ENCODE results near the gene TNS4.
A peak's percentile ranks its signal among the peaks of the same experiment; 100 is the strongest.

Gene TNS4

DNA sequence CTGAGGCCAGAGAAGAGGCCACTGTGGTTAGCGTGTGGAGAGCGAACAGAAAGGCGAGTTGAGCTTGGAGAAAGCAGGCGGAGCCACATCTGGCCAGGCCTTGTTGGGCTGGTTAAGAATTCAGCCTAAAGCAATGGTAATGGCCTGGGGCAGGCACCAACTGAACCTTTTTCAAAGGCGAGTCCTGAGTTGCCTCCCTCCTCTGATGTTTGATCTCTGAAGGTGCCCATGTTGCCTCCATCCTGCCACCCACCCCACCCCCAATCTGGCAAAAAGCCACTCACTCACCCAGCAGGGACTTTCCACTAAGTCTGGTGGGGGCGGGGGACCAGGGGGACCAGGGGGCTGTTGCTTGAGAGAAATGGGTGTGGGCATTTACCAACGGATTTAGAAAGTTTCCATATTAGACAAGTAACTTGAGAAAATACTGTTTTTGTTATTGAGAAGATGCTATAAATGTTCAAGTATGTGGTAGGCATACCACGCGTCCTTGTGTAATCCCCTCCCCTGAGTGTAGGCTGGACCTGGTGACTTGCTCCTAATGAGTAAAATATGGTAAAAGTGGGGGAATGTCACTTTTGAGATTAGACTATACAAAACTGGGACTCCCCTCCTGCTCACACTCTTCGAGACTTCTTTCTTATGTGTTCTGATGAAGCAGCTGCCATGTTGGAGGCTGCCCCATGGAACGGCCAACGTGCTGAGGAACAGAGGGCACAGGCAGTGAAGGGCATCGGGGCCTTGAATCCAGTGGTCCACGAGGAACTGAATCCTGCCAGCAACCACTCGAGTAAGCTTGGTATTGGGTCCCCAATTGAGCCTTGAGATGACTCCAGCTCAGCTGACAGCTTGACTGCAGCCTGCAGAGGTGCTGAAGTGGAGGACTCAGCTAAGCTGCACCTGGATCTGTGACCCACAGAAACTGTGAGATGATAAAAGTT lies 29.9 kb upstream of the TNS4 start:
- ChIA-PET POLR2A (interaction anchor here (0.9 kb wide), 1 partner anchor 21 kb away, joined by 4 read pairs; no protein-coding TSS in a partner anchor), CTCF (interaction anchor here (1.0 to 16.5 kb wide), 21 partner anchors 9 to 1132 kb away, joined by 3 to 356 read pairs (median 16); partner anchors contain the start of genes CCR7, GJD3, IGFBP4 and TOP2A)
- TF ChIP-seq CTCF (IDR thresholded peaks at IDR 0.05; ENCODE audit: control extremely low read depth, extremely low read depth, low read depth, missing control alignments) = no peak
- DNase-seq (ENCODE audit: extremely low spot score) = peak; percentile 51

DNA sequence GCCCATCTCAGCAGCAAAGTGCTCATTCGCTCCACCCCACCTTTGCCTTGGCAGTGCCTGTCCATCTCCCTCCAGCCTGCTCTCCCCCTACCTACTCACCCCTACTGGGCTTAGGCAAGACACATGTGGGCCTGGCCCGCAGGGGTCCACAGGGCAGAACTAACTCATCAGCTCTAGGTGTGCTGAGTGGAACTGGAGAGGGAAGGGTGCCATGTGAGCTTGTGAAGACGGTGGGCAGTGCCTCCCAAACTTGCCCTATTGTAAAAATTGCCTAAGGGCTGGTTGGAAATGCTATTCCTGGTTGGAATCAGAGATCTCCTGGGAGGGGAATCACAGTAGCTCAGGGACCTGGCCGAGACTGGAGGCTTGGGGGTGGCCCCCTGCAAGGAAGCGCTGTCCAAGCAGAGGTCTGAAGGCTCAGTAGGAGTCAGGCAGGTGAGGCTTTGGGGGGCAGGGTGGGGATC lies 29.1 kb upstream of the TNS4 start:
- POLR2A ChIA-PET = no interaction called here
- TF ChIP-seq CTCF (IDR thresholded peaks at IDR 0.05; ENCODE audit: control extremely low read depth, extremely low read depth, low read depth, missing control alignments) = no peak
- CTCF ChIA-PET = interaction anchor here (3.7 to 16.5 kb wide), 5 partner anchors 23 to 171 kb away, joined by 16 to 356 read pairs (median 113); partner anchors contain the start of genes CCR7, GJD3 and IGFBP4
- no peak for DNase-seq (ENCODE audit: extremely low spot score)

- no peak for DNase-seq (ENCODE audit: extremely low spot score)
- no peak for TF ChIP-seq CTCF (IDR thresholded peaks at IDR 0.05; ENCODE audit: control extremely low read depth, extremely low read depth, low read depth, missing control alignments)
- CTCF ChIA-PET = interaction anchor here (7.1 to 16.5 kb wide), 3 partner anchors 23 to 170 kb away, joined by 113 to 356 read pairs (median 216); partner anchors contain the start of genes CCR7, GJD3 and IGFBP4
- POLR2A ChIA-PET = no interaction called here
Observed at GRCh38 chr17:40529991-40530390, 28.6 kb upstream of the TNS4 start.

GRCh38 chr17:40528692-40529417 lies 27.4 kb upstream of the TNS4 start:
- CTCF ChIA-PET = interaction anchor here (1.1 to 13.3 kb wide), 2 partner anchors 16 to 169 kb away, joined by 3 to 216 read pairs; partner anchors contain the start of gene GJD3
- no peak for DNase-seq (ENCODE audit: extremely low spot score)
- POLR2A ChIA-PET = no interaction called here
- TF ChIP-seq CTCF (IDR thresholded peaks at IDR 0.05; ENCODE audit: control extremely low read depth, extremely low read depth, low read depth, missing control alignments) = no peak

DNA sequence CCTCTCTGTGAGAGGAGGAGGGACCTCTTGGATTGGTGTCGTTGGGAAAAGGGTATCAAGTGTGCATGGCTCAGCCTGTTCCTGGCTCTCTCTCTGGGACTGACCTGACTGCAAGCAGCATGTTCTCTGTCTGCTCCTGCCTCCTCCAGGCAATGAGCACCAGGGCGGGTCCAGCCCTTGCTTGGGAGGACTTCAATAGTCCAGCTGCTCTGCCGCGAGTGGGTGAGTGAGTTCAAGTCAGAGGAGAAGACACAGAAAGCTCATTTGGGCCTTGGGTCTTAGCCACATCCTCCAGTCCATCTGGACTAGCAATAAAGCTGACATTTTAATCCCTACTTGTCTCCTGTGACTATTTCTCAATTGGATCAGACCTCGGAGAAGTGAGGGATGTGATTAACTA lies 25.2 kb upstream of the TNS4 start:
- DNase-seq (ENCODE audit: extremely low spot score) = no peak
- ChIA-PET POLR2A (no interaction called here), CTCF (interaction anchor here (1.1 to 1.9 kb wide), 2 partner anchors 9 to 33 kb away, joined by 3 to 5 read pairs; no protein-coding TSS in a partner anchor)
- TF ChIP-seq CTCF (IDR thresholded peaks at IDR 0.05; ENCODE audit: control extremely low read depth, extremely low read depth, low read depth, missing control alignments) = no peak

- POLR2A ChIA-PET = interaction anchor here (0.7 kb wide), 1 partner anchor 424 kb away, joined by 3 read pairs; no protein-coding TSS in a partner anchor
- no peak for DNase-seq (ENCODE audit: extremely low spot score)
- no peak for TF ChIP-seq CTCF (IDR thresholded peaks at IDR 0.05; ENCODE audit: control extremely low read depth, extremely low read depth, low read depth, missing control alignments)
- CTCF ChIA-PET = interaction anchor here (0.9 to 2.1 kb wide), 4 partner anchors 8 to 110 kb away, joined by 3 to 18 read pairs (median 4); no protein-coding TSS in a partner anchor
Observed at GRCh38 chr17:40525294-40525693, 23.9 kb upstream of the TNS4 start.
